GM23248 (cell line): ENCODE measurements around the gene TLE1. TPM values are rescaled to one million over a fixed set of nuclear protein-coding genes. Genes with fewer than 3 reads are reported as not detected.

Experiments used
- DNase-seq: peaks from one replicate; pipeline ENCODE4 v3.0.0-alpha.2; 2015
- H2AFZ ChIP-seq: fragments of 200-600 bp; sonication (generic); 2 replicates; pipeline ENCODE4 v1.6.1; 2016; ENCODE audit warnings: antibody characterized with exemption
- H3F3A ChIP-seq: fragments of 200-600 bp; sonication (generic); 2 replicates; pipeline ENCODE4 v1.6.1; 2016; ENCODE audit warnings: mild to moderate bottlenecking, antibody characterized with exemption, mixed run types; ENCODE audit not compliant: insufficient read depth
- H3K27ac ChIP-seq: fragments of 200-600 bp; sonication (generic); 2 replicates; pipeline ENCODE4 v1.5.1; 2016; ENCODE audit warnings: mild to moderate bottlenecking
- H3K27me3 ChIP-seq: fragments of 200-600 bp; sonication (generic); replicated peaks from 2 replicates; pipeline ENCODE4 v1.6.1; 2016; ENCODE audit warnings: mild to moderate bottlenecking; ENCODE audit not compliant: insufficient read depth
- H3K36me3 ChIP-seq: fragments of 200-600 bp; sonication (generic); 2 replicates; pipeline ENCODE4 v1.6.1; 2016; ENCODE audit warnings: low read depth, mild to moderate bottlenecking
- H3K4me1 ChIP-seq: fragments of 200-600 bp; sonication (generic); 2 replicates; pipeline ENCODE4 v1.6.1; 2016; ENCODE audit warnings: mild to moderate bottlenecking; ENCODE audit not compliant: insufficient read depth
- H3K4me2 ChIP-seq: fragments of 200-600 bp; sonication (generic); one replicate; pipeline ENCODE4 v1.6.1; 2016; ENCODE audit warnings: mild to moderate bottlenecking; ENCODE audit not compliant: unreplicated experiment
- H3K4me3 ChIP-seq: fragments of 200-600 bp; sonication (generic); 2 replicates; pipeline ENCODE4 v1.5.1; 2016; ENCODE audit warnings: mild to moderate bottlenecking
- H3K79me2 ChIP-seq: fragments of 200-600 bp; sonication (generic); 2 replicates; pipeline ENCODE4 v1.6.1; 2016; ENCODE audit warnings: mild to moderate bottlenecking; ENCODE audit not compliant: insufficient read depth
- H3K9ac ChIP-seq: fragments of 200-600 bp; sonication (generic); 2 replicates; pipeline ENCODE4 v1.6.1; 2016; ENCODE audit warnings: mild to moderate bottlenecking
- H3K9me2 ChIP-seq: fragments of 200-600 bp; sonication (generic); 2 replicates; pipeline ENCODE4 v1.6.1; 2016; ENCODE audit warnings: mixed run types, mild to moderate bottlenecking, moderate library complexity; ENCODE audit not compliant: insufficient read depth
- H3K9me3 ChIP-seq: fragments of 200-600 bp; sonication (generic); one replicate; pipeline ENCODE4 v1.6.1; 2017; ENCODE audit warnings: low read depth
- H4K20me1 ChIP-seq: fragments of 200-600 bp; sonication (generic); 2 replicates; pipeline ENCODE4 v1.6.0; 2016; ENCODE audit not compliant: insufficient read depth
- EZH2 ChIP-seq: fragments of 200-600 bp; sonication (generic); IDR thresholded peaks from 2 replicates; pipeline ENCODE4 v1.6.1; 2018; ENCODE audit warnings: antibody characterized with exemption, mild to moderate bottlenecking; ENCODE audit not compliant: insufficient read depth, poor library complexity, severe bottlenecking
- EZH2phosphoT487 ChIP-seq: fragments of 200-600 bp; sonication (generic); IDR thresholded peaks from 2 replicates; pipeline ENCODE4 v1.6.1; 2018; ENCODE audit warnings: antibody characterized with exemption, moderate library complexity, mild to moderate bottlenecking, low read depth; ENCODE audit not compliant: insufficient read depth
- WGBS, 2 experiments: methylation state at CpG; one replicate each; pipeline ENCODE4 v1.1.6; 2015 to 2017; ENCODE audit warnings: low lambda C conversion rate in 2 of 2, low coverage in 1 of 2; ENCODE audit errors: missing lambda C conversion rate in 2 of 2; 5-methylcytosine and 5-hydroxymethylcytosine counted together
- in situ Hi-C: fragments of 300-500 bp; cut with MboI; formaldehyde crosslinking; loops from 2 replicates; pipeline ENCODE4 v1.15.0; 2020
- polyA plus RNA-seq: library from polyadenylated mRNA; unstranded; fragments of >200 nt; fragmentation: Nextera tagmentation; extraction: Ambion mirVana; gene quantifications from 2 replicates; pipeline ENCODE4 v1.2.1, GENCODE V29; 2016
- total RNA-seq: library from RNA; depleted of rRNA; stranded (reverse); fragments of >200 nt; shearing (Covaris generic); gene quantifications from 2 replicates; pipeline ENCODE4 v1.2.3, GENCODE V29; 2014

Gene TLE1
- total and polyA plus RNA-seq, 2 experiments from 2014 or later: 6.4 to 14.4 TPM

GRCh38 chr9:81538890-81539289 lies 150.5 kb downstream of the TLE1 start:
- H4K20me1 ChIP-seq: no peaks in the 10 kb centered on the region
- no peaks in the 10 kb centered on the region for H3K36me3 ChIP-seq
- H3K9ac ChIP-seq: no peak overlapping the region
- no peak overlapping the region for H2AFZ ChIP-seq
- H3K79me2 ChIP-seq: no peaks in the 10 kb centered on the region
- no peak overlapping the region for H3K4me3 ChIP-seq
- in situ Hi-C loops: no loop called here
- no peaks in the 10 kb centered on the region for H3K9me3 ChIP-seq
- whole genome bisulfite sequencing, 2 experiments: 71 to 80% methylated on average over 6 of the region's 6 CpGs
- H3F3A ChIP-seq: no peaks in the 10 kb centered on the region
- no peaks in the 10 kb centered on the region for H3K27me3 ChIP-seq
- no peak overlapping the region for H3K27ac ChIP-seq
- H3K4me1 ChIP-seq: no peaks in the 10 kb centered on the region
- TF ChIP-seq EZH2phosphoT487 (no peak), EZH2 (no peak)
- no peak for DNase-seq
- H3K4me2 ChIP-seq: no peak overlapping the region
- H3K9me2 ChIP-seq: no peaks in the 10 kb centered on the region

DNA sequence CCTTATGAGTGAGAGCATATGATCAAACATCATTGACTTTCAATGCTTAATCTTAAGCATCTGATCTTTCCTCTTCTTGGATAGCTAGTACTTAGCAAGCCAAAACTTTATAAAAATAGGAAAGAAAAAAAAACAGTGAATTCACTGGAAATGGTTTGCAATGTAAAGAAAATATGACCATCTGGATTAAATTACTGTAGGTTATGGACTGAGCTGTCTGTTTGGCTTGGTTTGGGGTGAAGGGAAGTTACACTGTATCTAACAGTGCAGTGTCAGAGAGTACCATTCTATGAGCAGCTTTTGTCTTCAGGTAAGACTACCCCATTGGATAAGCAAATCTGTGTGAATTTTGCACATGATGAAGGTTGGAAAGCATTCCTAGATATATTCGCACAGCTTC lies 151.4 kb downstream of the TLE1 start:
- H4K20me1 ChIP-seq: no peaks in the 10 kb centered on the region
- no peak overlapping the region for H3K4me3 ChIP-seq
- no peaks in the 10 kb centered on the region for H3K9me3 ChIP-seq
- WGBS, 2 experiments: 54 to 57% methylated on average over 1 of the region's 1 CpG
- H3K4me2 ChIP-seq: no peak overlapping the region
- no peaks in the 10 kb centered on the region for H3K9me2 ChIP-seq
- no peak overlapping the region for H3K9ac ChIP-seq
- no peaks in the 10 kb centered on the region for H3K4me1 ChIP-seq
- in situ Hi-C loops: no loop called here
- TF ChIP-seq EZH2 (no peak), EZH2phosphoT487 (no peak)
- no peak for DNase-seq
- no peaks in the 10 kb centered on the region for H3K79me2 ChIP-seq
- H3K27ac ChIP-seq: no peak overlapping the region
- H2AFZ ChIP-seq: no peak overlapping the region
- H3K27me3 ChIP-seq: no peaks in the 10 kb centered on the region
- H3K36me3 ChIP-seq: no peaks in the 10 kb centered on the region
- H3F3A ChIP-seq: no peaks in the 10 kb centered on the region

DNA sequence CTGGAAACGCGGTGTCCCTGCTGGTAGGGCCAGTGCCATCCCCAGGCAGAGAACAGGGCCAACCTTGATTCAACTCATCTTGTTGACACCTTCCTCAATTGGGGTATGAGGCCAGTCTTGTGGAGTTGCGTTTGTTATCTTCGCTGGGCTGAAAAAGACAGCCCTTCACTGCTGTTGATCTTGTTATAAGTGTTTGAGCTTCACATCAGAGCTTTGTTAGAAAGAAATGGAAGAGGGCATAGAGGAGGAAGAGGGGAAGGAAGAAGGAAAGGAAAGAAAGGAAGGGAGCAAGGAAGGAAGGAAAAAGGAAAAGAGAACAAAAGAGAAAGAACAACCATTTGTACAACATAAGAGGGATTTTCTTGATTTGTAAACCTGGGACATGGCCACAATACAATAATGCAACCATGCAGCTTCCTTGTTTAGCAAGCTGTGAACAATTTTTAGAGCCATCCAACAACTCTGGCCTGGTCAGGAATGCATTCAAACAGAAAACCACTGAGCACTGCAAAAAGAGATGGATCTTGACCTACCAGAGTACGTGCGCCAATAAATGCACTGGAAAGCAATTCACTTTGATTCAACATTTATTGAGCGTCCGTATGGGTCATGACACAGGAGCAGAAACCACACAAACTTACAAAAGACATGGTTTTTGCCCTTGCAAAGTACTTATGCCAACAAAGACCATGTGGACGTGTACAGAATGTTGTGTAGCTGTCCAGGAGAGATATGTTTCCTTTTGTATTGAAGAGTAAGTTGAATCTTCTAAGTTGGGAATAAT lies 152.9 kb downstream of the TLE1 start:
- no peaks in the 10 kb centered on the region for H3K27me3 ChIP-seq
- in situ Hi-C loops: no loop called here
- H3K9me3 ChIP-seq: no peaks in the 10 kb centered on the region
- no peak overlapping the region for H3K4me2 ChIP-seq
- no peak overlapping the region for H3K4me3 ChIP-seq
- WGBS, 2 experiments: 88 to 91% methylated on average over 9 of the region's 9 CpGs
- TF ChIP-seq EZH2 (no peak), EZH2phosphoT487 (no peak)
- no peaks in the 10 kb centered on the region for H3K79me2 ChIP-seq
- H4K20me1 ChIP-seq: no peaks in the 10 kb centered on the region
- H3F3A ChIP-seq: no peaks in the 10 kb centered on the region
- no peak overlapping the region for H3K27ac ChIP-seq
- no peaks in the 10 kb centered on the region for H3K9me2 ChIP-seq
- no peak overlapping the region for H3K9ac ChIP-seq
- H3K4me1 ChIP-seq: no peaks in the 10 kb centered on the region
- H3K36me3 ChIP-seq: no peaks in the 10 kb centered on the region
- H2AFZ ChIP-seq: no peak overlapping the region
- no peak for DNase-seq

GRCh38 chr9:81535542-81536241 lies 153.7 kb downstream of the TLE1 start:
- no peak for TF ChIP-seq EZH2
- TF ChIP-seq EZH2phosphoT487: no peak
- in situ Hi-C loops: no loop called here
- Histone ChIP-seq H3K9me2 (no peaks in the 10 kb centered on the region), H3F3A (no peaks in the 10 kb centered on the region), H3K27me3 (no peaks in the 10 kb centered on the region), H3K36me3 (no peaks in the 10 kb centered on the region), H3K4me1 (no peaks in the 10 kb centered on the region), H3K27ac (no peak overlapping the region), H2AFZ (no peak overlapping the region), H3K9me3 (no peaks in the 10 kb centered on the region), H3K79me2 (no peaks in the 10 kb centered on the region), H4K20me1 (no peaks in the 10 kb centered on the region), H3K4me3 (no peak overlapping the region), H3K4me2 (no peak overlapping the region), H3K9ac (no peak overlapping the region)
- DNase-seq: no peak
- 90 to 91% methylated on average over 9 of the region's 9 CpGs for WGBS, 2 experiments
